Muscle of arm (tissue), 12 donors: ENCODE results near the gene HEATR3. TPM values are rescaled to one million over a fixed set of nuclear protein-coding genes. Genes with fewer than 3 reads are reported as not detected.

Experiments
- DNase-seq: peaks from one replicate; pipeline ENCODE4 v3.0.0-alpha.2; 2013
- polyA plus RNA-seq, 12 donors: library from polyadenylated mRNA; unstranded; fragments of 120-200 nt; gene quantifications; one replicate each; pipeline ENCODE4 v1.2.1, GENCODE V29; 2013; ENCODE audit not compliant: insufficient read length in 12 of 12

HEATR3 gene
- polyA plus RNA-seq, 12 donors, result 13.6 to 45.5 (median 17.6) TPM; not detected in 1

DNA sequence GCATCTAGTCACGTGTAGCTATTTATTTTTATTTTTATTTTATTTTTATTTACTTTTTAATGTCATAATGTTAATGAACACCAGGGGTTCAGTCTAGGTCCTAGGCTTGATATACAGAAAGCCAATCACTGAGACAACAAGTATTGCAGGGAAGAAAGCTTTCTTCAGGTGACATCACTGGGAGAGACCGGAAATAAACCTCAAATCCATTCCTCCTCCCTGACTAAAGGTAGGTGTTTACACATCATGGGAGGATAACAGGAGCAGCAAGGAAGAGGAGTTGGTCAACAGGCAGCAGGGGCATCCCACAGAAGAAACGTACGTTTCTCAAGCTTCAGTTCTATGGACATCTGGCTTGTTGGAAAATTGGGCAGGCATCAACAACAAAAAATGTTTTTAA lies 9.5 kb upstream of the HEATR3 start:
- no peak for DNase-seq

GRCh38 chr16:50058091-50058771 lies 7.5 kb upstream of the HEATR3 start:
- no peak for DNase-seq

DNA sequence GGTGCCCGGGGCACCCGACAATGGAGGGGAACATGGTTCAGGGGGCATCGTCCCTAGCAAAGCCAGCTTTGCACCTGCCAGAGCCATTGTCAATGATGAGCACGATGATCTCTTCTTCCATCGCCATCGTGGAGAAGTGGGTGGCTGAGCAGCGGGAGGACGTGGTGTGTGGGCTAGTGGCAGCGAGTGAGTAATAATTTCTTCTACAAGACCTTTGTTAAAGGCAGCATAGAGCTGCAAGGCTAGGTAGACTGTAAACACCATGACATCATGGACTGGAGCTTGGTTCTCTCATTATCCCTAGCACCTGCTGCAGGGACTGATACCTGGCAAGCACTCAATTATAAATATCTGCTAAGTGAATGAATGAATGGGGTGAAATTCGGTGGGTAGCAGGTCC lies 6.7 kb upstream of the HEATR3 start:
- no peak for DNase-seq

GRCh38 chr16:50059669-50060068 lies 6.1 kb upstream of the HEATR3 start:
- DNase-seq, result no peak

DNA sequence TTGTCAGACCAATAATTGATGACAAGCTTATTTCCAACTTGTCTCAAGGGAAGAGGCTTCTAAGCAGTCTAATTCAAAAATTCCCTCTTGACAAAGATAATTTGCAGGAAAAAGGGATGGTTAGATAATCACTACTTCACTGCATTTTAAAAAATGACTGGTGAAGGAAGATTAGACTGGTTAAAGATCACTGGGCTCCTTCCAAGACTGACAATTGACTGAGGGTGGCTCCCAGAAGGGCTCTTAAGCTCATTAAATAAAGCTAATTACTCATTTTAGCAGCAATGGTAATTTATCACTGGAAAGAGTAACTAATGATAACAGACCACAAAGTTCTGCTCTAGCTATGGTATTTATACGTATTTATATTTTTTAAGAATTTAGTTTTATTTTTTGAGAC lies 4.4 kb upstream of the HEATR3 start:
- DNase-seq, result no peak

DNA sequence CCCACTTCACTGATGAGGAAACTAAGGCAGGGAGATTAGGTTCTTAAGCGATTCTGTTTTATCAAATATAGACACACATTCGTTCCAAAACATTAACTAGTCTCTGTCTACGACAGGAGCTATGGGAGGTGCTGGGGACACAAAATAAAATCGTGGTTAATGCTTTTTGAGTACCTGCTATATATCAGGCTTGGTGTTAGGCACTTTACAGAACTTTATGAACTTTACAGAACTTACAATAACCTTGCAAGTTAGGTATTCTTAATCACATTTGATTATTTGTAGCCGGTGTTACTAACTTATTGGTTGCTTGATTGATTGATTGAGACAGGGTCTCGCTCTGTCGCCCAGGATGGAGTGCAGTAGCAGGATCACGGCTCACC lies 538 bp upstream of the HEATR3 start:
- DNase-seq, result no peak

DNA sequence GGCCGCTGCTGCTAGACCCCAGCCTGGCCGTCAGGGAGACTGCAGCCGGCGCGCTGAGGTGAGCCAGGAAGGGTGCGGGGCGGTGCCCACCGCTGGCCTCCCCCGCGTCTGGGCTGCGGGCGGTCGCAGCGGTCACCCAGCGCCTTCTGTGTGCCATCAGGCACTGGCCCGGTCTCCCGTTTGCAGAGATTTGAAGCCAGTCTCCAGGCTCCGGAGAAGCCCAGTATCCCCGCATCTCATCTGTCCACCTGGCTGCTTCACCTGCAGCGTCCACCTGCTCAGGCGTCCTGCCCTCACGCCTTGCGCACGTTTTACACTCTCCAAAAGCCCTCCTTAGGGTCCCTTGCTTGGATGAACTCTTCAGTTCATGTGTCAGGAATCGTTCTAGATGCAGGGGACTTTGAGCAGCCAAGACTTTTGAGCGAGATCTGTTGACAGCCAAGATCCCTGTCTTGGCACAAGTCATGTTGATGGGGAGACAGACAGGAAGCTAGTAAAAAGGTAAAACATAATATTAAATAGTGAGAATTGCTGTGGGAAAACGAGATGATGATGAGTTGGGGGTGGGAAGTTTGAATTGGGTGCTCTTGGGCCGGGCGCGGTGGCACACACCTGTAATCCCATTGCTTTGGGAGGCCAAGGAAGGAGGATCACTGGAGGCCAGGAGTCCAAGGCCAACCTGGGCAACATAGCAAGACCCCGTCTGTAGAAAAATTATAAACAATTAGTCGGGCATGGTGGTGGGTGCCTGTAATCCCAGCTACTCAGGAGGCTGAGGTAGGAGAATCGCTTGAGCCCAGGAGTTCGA lies 916 bp downstream of the HEATR3 start:
- DNase-seq, result no peak

DNA sequence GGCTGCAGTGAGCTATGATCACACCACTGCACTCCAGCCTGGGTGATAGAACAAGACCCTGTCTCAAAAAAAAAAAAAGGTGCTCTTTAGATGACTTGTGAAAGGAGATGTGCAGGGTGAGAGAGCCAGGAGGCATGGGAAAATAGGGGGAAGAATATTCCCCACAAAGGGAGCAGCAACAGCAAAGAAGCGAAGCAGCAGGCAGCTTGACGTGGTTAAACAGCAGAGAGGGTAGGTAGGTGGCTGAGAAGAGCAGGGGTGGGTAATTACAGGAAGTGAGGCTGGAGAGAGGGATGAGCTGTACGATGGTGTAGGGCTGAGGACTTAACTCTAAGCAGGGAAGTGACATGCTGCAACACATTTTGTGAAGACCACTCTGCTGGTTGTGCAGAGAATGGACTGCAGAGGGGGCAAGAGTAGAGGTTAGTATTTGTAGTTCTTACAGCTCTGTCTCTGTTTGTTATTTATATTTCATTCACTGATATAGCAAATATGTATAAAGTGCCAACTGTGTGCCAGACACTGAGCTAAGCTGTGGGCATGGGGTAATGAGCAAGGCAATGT lies 1.6 kb downstream of the HEATR3 start:
- DNase-seq, result peak; percentile 36

- no peak for DNase-seq
These were observed 2.8 kb downstream of the HEATR3 start for GRCh38 chr16:50068550-50068949.

- no peak for DNase-seq
These were observed 3.3 kb downstream of the HEATR3 start for GRCh38 chr16:50069060-50069459.

DNA sequence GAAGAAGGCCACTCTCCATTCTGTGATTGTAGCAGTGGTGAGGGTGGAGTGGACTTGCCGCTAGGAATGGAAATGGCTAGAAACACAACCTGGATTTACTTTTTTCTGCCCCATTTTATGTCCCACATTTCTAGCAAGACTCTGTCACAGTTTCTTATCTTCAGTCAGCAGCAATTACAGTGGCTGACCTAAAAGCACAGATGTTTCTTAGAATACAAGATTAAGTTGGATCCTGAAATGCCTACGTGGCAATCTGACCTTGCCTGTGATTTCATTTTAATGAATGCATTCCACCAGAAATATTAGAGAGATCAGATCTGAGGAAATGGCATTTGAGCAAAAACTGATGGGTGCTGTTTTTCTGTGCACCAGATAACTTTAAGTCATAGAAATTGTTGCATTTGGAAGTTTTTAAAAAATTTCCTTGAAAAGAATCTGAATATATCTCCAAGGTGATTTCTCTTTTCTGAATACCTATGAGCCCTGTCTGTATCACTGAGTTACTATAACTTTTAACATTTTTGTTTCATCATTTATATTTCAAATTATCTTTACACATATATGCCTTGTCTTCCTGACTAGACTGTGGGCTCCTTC lies 5.4 kb downstream of the HEATR3 start:
- no peak for DNase-seq

DNA sequence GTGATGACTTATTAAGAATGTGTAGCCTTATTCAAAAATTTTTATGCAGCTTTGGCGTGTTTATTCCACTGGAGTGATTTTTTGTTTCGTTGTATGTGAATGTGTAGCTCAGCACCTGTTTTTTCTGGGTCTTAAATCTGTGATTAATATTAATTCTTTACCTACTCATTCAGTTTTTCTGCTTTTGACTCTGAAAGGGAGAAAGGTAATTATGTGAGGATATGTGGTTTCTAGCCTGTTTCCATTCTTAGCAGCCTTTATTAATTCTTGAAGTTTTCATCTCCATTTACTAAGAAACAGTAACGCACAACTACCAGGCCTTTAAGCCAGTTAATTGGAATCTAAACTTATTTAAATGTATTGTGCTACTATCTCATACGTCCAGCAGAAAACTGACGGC lies 7.0 kb downstream of the HEATR3 start:
- DNase-seq, result no peak

DNA sequence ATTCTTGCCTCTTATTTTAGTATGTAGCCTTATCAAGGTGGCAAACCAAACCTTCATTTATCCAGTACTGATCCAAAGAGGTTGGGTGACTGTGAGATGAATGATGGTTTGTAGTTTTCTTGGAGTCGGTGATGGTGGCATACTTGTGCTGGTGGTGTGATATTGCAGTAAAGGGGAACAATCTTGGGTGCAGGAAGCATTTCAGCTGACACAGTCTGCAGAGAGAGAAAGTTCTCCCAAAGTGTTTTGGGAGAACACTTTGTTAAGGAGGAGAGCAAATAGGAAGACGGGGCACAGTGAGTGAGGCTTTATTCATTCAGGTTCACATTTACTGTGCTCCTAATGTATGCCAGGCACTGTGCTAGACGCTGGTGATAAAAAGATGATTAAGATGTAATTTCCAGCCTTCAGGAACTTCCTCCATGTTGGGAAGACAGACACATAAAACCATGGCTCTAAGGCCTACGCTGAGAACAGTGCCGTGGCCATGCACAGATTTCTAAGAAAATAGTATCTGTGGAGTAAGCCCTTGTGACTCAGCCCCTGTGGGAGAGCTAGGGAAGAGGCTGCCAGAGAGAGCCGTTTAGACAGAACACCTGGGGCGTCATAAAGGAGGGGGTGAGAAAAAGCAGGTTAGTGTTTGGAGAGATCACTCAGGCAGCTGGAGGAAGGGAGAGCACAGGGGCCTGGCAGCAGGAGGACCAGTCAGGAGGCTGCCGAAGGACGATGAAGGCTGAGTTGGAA lies 13.8 kb downstream of the HEATR3 start:
- DNase-seq, result no peak

DNA sequence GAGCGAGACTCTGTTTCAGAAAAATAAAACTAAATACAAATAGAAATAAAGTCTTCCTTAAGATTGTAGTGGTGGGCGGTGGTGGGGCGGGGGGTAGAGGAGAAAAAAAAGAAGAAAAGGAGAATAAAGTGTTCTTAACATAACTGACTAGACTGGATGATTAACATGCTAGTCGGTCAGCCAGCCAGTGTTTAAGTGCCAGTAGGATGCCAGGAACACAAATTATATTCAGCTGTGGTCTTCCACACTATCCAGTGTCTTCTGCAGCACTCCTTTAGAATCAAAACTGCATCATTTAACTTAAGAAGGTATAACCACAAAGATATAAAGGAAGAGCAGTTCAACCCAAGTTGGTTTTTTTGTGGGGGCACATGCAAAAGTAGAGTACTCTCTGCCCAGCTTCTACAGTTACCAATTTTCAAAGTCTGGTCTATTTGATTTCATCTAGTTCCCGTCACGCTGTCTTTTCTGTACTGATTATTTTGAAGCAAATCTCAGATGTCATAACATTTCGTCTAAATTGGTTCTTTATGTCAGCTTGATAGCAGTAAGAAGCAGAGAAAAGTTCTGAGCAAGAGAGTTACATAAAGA lies 15.8 kb downstream of the HEATR3 start:
- no peak for DNase-seq

DNA sequence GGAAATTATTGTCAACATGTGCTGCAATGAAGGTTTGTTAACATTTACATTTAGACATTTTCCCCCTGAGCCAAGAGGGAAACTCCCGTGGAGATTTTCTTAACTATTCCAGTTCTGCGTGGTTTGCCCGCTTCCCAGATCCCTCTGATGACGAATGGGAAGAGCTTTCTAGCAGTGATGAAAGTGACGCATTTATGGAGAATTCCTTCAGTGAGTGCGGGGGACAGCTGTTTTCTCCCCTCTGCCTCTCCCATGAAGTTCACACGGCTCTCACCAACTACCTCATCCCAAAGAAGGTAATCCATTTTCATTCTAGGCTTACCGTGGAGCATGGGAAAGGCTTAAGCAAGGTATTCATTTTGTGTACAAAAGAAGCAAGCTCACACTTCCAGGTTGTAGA lies 18.2 kb downstream of the HEATR3 start:
- DNase-seq, result no peak

DNA sequence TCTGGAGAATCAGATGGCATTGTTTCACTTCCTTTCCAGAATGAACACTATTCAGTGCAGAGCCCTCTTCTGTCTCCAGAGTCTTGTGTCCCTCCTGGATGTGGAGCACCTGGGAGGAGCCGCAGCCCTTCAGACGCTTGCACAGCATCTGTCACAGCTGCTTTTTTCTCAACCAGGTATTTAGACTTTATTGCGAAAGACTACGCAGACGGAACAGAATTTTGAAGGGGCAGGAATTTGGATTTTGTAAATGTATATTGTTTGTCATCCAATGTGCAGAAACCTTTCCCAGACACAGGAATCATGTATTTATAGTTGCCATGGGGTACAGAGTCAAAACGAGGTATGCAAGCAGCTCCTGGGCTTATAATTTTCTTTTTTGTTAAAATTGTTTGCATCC lies 20.4 kb downstream of the HEATR3 start:
- no peak for DNase-seq

DNA sequence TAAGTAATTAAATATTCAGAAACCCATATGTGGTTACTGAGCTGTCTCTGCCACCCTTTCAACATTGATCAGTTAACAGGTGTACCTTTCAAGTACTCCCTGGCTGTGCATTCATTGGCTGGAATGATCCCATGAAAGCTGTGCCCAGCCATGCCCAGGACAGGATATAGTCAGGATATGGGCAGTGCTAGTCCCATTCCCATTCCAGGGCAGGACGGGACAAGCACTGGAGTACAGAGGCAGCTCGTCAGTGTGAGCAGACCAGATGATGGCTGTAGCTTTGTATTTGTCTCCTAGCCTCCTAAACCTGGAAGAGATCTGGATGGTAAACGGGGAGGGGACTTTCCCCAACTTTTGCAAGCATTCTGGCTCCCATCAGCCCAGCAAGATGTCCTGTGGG lies 22.5 kb downstream of the HEATR3 start:
- no peak for DNase-seq

GRCh38 chr16:50092891-50093290 lies 27.1 kb downstream of the HEATR3 start:
- DNase-seq, result no peak

GRCh38 chr16:50093607-50094539 lies 28.1 kb downstream of the HEATR3 start:
- DNase-seq, result peak; percentile 38

GRCh38 chr16:50096791-50097190 lies 31.0 kb downstream of the HEATR3 start:
- DNase-seq, result no peak
